Fibroblast of upper back skin (primary cell): ENCODE results near the gene C17orf78.
"Not testable (repeated sequence)": the region's sequence is repeated elsewhere in the genome, so short reads cannot be mapped to it uniquely, and the experiment has no call there.

Source experiments
- DNase-seq: peaks from one replicate; pipeline ENCODE4 v3.0.0-alpha.2; 2013

The C17orf78 gene

GRCh38 chr17:37441369-37442014 is 65.7 kb downstream of the C17orf78 start:
- DNase-seq, result not testable (repeated sequence)
